HL-60 (cell line): ENCODE results near the gene SKAP2.

Experiments
- DNase-seq, 2 experiments: peaks; one replicate each; pipeline ENCODE4 v3.0.0-alpha.2; 2010 to 2020; ENCODE audit warnings: low read depth in 1 of 2, low spot score in 1 of 2
- H3K27ac ChIP-seq: fragments of 250-450 bp; sonication (Bioruptor Pico); replicated peaks from 2 replicates; pipeline ENCODE4 v1.5.1; 2020; ENCODE audit warnings: mild to moderate bottlenecking, moderate library complexity
- H3K27me3 ChIP-seq: fragments of 250-450 bp; sonication (Bioruptor Pico); 2 replicates; pipeline ENCODE4 v1.5.1; 2021; ENCODE audit warnings: mild to moderate bottlenecking, moderate library complexity; ENCODE audit not compliant: insufficient read depth, poor library complexity, severe bottlenecking
- H3K4me3 ChIP-seq: replicated peaks from 2 replicates; pipeline ENCODE4 v1.5.1; 2011; ENCODE audit warnings: mild to moderate bottlenecking, control low read depth, low read length; ENCODE audit not compliant: insufficient read depth
- CTCF ChIP-seq: IDR thresholded peaks from one replicate; pipeline ENCODE4 v1.5.1; 2011; ENCODE audit warnings: low read length, control low read depth, inconsistent platforms; ENCODE audit not compliant: insufficient read depth
- GABPA ChIP-seq: IDR thresholded peaks from 2 replicates; pipeline ENCODE4 v1.6.1; 2012; ENCODE audit warnings: low read depth
- POLR2AphosphoS5 ChIP-seq: IDR thresholded peaks from 2 replicates; pipeline ENCODE4 v1.6.1; 2012; ENCODE audit warnings: low read depth
- REST ChIP-seq: IDR thresholded peaks from 2 replicates; pipeline ENCODE4 v1.6.1; 2012; ENCODE audit warnings: low read depth; ENCODE audit not compliant: insufficient replicate concordance
- SPI1 ChIP-seq: IDR thresholded peaks from 2 replicates; pipeline ENCODE4 v1.6.1; 2012; ENCODE audit warnings: low read depth, mild to moderate bottlenecking, borderline replicate concordance

Gene SKAP2

GRCh38 chr7:26630941-26631580, 233.3 kb downstream of the SKAP2 start:
- Histone ChIP-seq H3K27me3 (no peaks in the 10 kb centered on the region), H3K27ac (no peak overlapping the region), H3K4me3 (no peak overlapping the region)
- TF ChIP-seq SPI1 (no peak), CTCF (no peak), POLR2AphosphoS5 (no peak), GABPA (no peak), REST (no peak)
- no peak for DNase-seq

- TF ChIP-seq GABPA: no peak
- no peak for TF ChIP-seq REST
- TF ChIP-seq SPI1: no peak
- TF ChIP-seq POLR2AphosphoS5: no peak
- TF ChIP-seq CTCF: no peak
- H3K27ac ChIP-seq: no peak overlapping the region
- no peak overlapping the region for H3K4me3 ChIP-seq
- DNase-seq: no peak
- no peaks in the 10 kb centered on the region for H3K27me3 ChIP-seq
These were observed 234.0 kb downstream of the SKAP2 start for GRCh38 chr7:26630361-26630760.

GRCh38 chr7:26629696-26630095, 234.7 kb downstream of the SKAP2 start:
- Histone ChIP-seq H3K27me3 (no peaks in the 10 kb centered on the region), H3K27ac (no peak overlapping the region), H3K4me3 (no peak overlapping the region)
- TF ChIP-seq POLR2AphosphoS5 (no peak), CTCF (no peak), GABPA (no peak), REST (no peak), SPI1 (no peak)
- DNase-seq: no peak
